D721Med (cell line): ENCODE measurements around the gene CORO2A.
A peak's percentile ranks its signal among the peaks of the same experiment; 100 is the strongest.
"Not testable (repeated sequence)": the region's sequence is repeated elsewhere in the genome, so short reads cannot be mapped to it uniquely, and the experiment has no call there.

Experiments
- DNase-seq: peaks from one replicate; pipeline ENCODE4 v3.0.0; 2011; ENCODE audit warnings: low spot score; ENCODE audit not compliant: insufficient read length
- FAIRE-seq: peaks from 2 replicates; lab custom pipeline; 2011; peaks lifted over from hg19 to GRCh38; lab: Jason Lieb, UNC
- TF ChIP-seq, protein P1 (sequence below): IDR thresholded peaks from 2 replicates; pipeline ENCODE4 v1.5.1; 2012; ENCODE audit warnings: mild to moderate bottlenecking, control low read depth; ENCODE audit not compliant: insufficient read depth; ENCODE audit errors: missing control alignments

CORO2A gene

DNA sequence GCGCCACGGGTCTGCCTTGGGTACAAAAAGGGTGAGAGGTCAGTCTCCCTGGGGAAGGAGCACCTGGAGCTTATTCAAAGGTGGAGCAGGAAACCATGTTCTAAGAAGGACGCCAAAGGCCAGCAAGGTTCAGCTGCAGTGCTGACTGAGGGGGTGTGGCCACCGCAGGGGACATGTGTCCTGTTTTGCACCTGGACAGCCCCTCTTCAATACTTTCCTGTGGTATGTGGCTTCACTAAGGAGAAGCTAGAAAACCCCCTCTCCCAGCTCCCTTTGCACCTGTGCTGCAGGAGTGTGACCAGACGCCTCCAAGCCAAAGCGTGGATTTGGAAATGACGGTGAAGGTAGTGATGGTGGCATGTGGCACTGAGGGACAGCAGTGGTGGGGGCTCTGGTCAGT is 97.0 kb downstream of the CORO2A start:
- TF ChIP-seq, protein P1, sequence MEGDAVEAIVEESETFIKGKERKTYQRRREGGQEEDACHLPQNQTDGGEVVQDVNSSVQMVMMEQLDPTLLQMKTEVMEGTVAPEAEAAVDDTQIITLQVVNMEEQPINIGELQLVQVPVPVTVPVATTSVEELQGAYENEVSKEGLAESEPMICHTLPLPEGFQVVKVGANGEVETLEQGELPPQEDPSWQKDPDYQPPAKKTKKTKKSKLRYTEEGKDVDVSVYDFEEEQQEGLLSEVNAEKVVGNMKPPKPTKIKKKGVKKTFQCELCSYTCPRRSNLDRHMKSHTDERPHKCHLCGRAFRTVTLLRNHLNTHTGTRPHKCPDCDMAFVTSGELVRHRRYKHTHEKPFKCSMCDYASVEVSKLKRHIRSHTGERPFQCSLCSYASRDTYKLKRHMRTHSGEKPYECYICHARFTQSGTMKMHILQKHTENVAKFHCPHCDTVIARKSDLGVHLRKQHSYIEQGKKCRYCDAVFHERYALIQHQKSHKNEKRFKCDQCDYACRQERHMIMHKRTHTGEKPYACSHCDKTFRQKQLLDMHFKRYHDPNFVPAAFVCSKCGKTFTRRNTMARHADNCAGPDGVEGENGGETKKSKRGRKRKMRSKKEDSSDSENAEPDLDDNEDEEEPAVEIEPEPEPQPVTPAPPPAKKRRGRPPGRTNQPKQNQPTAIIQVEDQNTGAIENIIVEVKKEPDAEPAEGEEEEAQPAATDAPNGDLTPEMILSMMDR: no peak
- no peak for FAIRE-seq
- DNase-seq: no peak

DNA sequence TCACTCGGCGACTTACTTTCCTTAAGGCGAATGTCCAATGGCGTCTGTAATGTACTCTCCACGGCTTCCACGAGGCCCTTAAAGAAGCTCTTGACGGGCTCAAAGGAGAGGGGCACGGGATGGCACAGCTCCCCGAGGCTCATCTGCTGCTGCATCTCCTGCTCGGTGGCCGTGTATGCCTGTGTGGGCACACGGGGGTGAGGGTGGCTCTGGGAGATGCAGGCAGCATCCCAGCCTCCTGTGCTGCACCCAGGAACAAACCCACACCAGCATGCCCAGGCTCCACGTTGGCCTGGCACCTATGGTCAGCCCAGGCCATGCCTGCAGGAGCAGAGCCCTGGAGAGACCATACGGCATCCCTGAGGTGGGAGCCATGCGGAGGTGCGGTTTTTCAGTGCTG is 97.6 kb downstream of the CORO2A start:
- TF ChIP-seq, protein P1: no peak
- FAIRE-seq (no peak), DNase-seq (no peak)

DNA sequence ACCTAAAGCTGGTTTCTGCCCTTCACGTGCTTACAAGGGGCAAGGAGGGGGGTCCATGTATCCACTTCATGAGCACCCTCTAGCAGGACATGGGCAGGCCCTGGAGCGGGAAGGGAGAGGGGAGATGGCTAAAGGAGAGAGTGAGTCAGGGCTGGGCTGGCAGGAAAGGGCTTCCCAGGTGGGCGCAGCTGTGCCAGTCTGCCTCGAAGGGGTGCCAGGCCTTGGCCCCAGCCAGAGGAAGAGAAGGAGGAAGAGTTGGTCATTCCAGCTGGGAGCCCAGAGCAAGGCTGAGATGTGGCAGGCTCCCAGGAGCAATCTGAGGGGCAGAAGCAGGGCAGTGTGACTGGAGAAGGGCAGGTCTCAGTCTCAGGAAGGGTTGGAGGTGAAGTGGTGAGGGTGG is 98.1 kb downstream of the CORO2A start:
- FAIRE-seq: no peak
- TF ChIP-seq, protein P1: no peak

DNA sequence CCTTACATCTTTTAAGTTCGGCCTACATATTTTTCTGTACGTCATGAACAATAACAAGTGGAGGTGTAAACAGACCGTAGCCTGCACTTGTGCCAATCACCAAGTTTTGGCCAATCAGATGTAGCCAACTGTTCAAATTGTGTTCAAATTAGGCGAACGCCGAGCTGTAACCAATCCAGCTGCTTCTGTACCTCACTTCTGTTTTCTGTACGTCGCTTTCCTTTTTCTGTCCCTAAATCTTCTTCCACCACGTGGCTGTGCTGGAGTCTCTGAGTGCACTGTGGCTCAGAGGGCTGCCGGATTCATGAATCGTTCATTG is 99.9 kb downstream of the CORO2A start:
- TF ChIP-seq, protein P1: no peak
- FAIRE-seq: no peak
- DNase-seq: no peak

More for the DNA sequence above, 98.1 kb downstream of the CORO2A start:
- DNase-seq: no peak

DNA sequence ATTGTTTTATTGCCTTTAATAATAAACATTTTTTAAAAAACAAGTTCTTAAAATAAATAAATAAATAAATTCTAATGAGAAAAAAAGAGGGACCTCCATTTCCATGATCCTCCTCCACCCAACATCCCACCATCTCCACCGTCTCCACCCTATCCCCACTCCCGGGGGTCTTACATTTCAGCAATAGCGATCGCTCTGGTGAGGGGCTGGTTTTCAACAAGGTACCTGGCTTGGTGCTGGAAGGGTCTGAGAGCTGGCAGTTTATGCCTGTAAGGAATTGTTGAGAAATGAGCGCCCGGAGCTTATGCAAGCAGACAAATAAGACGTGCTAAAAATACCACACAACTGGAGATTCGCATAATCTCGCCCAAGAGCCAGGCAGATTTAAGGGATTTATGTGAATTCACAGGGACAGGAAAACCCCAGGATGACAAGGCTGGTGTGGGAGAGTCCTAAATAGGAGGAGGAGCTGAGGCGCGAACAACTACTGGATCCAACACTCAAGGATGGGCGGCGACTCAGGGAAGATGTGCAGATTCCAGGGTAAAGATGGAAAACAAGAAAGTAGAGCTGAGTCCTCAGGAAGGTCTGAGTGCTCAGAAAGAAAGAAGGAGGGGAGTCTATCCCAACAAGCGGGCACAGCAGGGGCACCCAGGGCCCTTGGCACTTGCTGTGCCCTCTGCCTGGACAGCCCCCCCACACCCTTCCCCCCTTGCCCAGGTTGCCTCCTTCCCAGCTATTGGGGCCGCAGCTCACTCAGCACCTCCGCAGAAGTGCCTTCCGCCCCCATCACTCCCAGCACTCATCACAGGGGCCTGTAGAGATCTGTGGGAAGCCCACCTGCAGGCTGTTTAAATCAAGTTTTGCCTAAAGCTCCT is 100.5 kb downstream of the CORO2A start:
- FAIRE-seq: no peak
- peak; percentile 78 for DNase-seq
- TF ChIP-seq, protein P1: no peak

DNA sequence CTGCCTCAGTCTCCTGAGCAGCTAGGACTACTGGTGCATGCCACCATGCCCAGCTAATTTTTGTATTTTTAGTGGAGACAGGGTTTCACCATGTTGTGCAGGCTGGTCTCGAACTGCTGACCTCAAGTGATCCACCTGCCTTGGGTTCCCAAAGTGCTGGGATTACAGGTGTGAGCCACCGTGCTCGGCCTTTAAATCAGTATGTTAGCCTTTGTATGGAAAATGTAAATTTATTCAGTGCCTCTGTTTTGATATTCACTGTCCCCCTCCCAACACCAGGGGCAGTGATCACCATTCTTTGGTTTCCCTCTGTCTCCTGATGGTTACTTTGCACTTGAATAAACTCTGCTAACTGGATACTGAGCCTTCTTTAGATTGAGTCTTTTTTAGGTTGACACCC is 101.8 kb downstream of the CORO2A start:
- FAIRE-seq, DNase-seq: not testable (repeated sequence)

DNA sequence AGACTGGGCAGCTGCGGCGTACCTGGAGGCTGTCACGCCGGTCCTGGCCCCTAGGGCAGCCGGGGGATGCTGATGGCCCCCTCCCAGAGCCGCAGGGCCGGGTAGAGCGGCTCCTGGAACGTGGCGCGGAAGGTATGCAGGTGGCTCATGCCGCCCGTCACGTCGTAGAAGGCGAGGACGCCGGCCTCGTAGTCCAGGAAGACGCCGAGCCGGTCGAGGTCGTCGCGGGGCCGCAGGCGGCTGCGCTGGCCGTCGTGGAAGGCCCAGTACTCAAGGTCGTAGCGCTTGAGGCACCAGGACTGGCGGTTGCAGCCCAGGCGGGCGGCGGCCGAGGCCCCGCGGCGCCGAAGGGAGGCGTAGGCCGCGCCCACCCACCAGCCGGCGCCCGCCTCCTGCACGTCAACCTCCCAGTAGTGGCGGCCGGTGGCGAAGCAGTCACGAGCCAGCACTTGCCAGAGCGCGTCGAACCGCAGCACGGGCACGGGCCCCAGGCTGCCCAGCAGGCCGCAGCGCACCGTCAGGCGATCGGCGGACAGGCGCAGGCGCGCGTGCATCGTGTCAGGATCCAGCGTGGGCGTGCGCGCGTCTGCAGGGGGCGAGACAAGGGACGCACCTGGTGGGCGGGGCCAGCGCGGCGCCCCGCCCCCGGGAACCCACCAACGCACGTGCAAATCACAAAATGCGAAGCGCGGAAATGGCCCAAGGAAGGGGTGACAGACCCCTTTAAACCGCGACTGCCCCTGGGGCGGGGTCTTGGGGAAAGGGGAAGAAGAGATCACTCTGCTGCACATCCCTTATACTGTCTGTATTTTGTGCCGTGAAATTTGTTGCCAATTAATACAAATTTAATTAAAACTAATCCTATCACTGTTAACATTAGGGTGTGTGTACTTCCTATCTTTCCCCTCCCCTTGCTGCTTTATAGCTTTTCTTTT is 104.8 kb downstream of the CORO2A start:
- DNase-seq (no peak), FAIRE-seq (no peak)
- TF ChIP-seq, protein P1: no peak
